A204.1 (cell line): ENCODE results near the gene SMAD3.
"Not testable (repeated sequence)": the region's sequence is repeated elsewhere in the genome, so short reads cannot be mapped to it uniquely, and the experiment has no call there.

Experiments used
- FAIRE-seq: peaks from 2 replicates; lab custom pipeline; 2012; peaks lifted over from hg19 to GRCh38; lab: Jason Lieb, UNC

The SMAD3 gene

GRCh38 chr15:67110958-67111864 lies 45.8 kb downstream of the SMAD3 start:
- FAIRE-seq, result no peak

- no peak for FAIRE-seq
These were observed 48.6 kb downstream of the SMAD3 start for GRCh38 chr15:67114046-67114445.

- FAIRE-seq, result no peak
These were observed 49.6 kb downstream of the SMAD3 start for GRCh38 chr15:67114846-67115585.

GRCh38 chr15:67115586-67115969 lies 50.2 kb downstream of the SMAD3 start:
- no peak for FAIRE-seq

GRCh38 chr15:67116742-67117141 lies 51.3 kb downstream of the SMAD3 start:
- FAIRE-seq, result no peak

GRCh38 chr15:67117370-67117769 lies 52.0 kb downstream of the SMAD3 start:
- no peak for FAIRE-seq

GRCh38 chr15:67118808-67119207 lies 53.4 kb downstream of the SMAD3 start:
- FAIRE-seq, result no peak

- no peak for FAIRE-seq
These were observed 53.9 kb downstream of the SMAD3 start for GRCh38 chr15:67119238-67119846.

- no peak for FAIRE-seq
These were observed 54.8 kb downstream of the SMAD3 start for GRCh38 chr15:67120009-67120838.

- FAIRE-seq, result no peak
These were observed 55.6 kb downstream of the SMAD3 start for GRCh38 chr15:67120839-67121643.

- FAIRE-seq, result no peak
These were observed 56.5 kb downstream of the SMAD3 start for GRCh38 chr15:67121644-67122605.

GRCh38 chr15:67122816-67123215 lies 57.4 kb downstream of the SMAD3 start:
- FAIRE-seq, result not testable (repeated sequence)

- not testable (repeated sequence) for FAIRE-seq
These were observed 57.9 kb downstream of the SMAD3 start for GRCh38 chr15:67123291-67123690.

- no peak for FAIRE-seq
These were observed 58.7 kb downstream of the SMAD3 start for GRCh38 chr15:67124111-67124510.

GRCh38 chr15:67124911-67125588 lies 59.6 kb downstream of the SMAD3 start:
- no peak for FAIRE-seq

- FAIRE-seq, result peak; percentile 85
These were observed 60.4 kb downstream of the SMAD3 start for GRCh38 chr15:67125589-67126502.

GRCh38 chr15:67126551-67127330 lies 61.3 kb downstream of the SMAD3 start:
- FAIRE-seq, result no peak

- FAIRE-seq, result no peak
These were observed 61.9 kb downstream of the SMAD3 start for GRCh38 chr15:67127331-67127664.
